Tibial artery (tissue), 4 donors: ENCODE measurements around the gene MARCHF6.
"Not testable (repeated sequence)": the region's sequence is repeated elsewhere in the genome, so short reads cannot be mapped to it uniquely, and the experiment has no call there.

Source experiments
- DNase-seq, 2 donors: peaks; one replicate each; pipeline ENCODE4 v3.0.0-alpha.2; 2019
- H3K27ac ChIP-seq, 2 donors: fragments of 200-600 bp; sonication (generic) in 1 of 2; 1 replicate in 1 of 2; 2 replicates in 1 of 2; pipeline ENCODE4 v1.5.1; 2018 to 2019; ENCODE audit warnings: mild to moderate bottlenecking in 1 of 2
- H3K27me3 ChIP-seq, 2 donors: fragments of 200-600 bp; sonication (generic) in 1 of 2; one replicate each; pipeline versions ENCODE4 v1.5.1 to v1.6.0; 2016 to 2019
- H3K36me3 ChIP-seq, 3 donors: fragments of 200-600 bp; sonication (generic) in 2 of 3; one replicate each; pipeline ENCODE4 v1.5.1; 2016 to 2019; ENCODE audit warnings: mild to moderate bottlenecking in 2 of 3
- H3K4me1 ChIP-seq, 4 donors: fragments of 200-600 bp; sonication (generic) in 2 of 4; 1 replicate in 3 of 4; 2 replicates in 1 of 4; pipeline ENCODE4 v1.5.1; 2016 to 2019
- H3K4me3 ChIP-seq, 2 donors: fragments of 200-600 bp; sonication (generic) in 1 of 2; 1 replicate in 1 of 2; 2 replicates in 1 of 2; pipeline ENCODE4 v1.5.1; 2018 to 2019; ENCODE audit warnings: mild to moderate bottlenecking in 2 of 2
- H3K9me3 ChIP-seq, 3 donors: fragments of 200-600 bp; sonication (generic) in 1 of 3; one replicate each; pipeline ENCODE4 v1.5.1; 2016 to 2019
- intact Hi-C: fragments of 100-400 bp; cut with DNase I; formaldehyde crosslinking; loops from one replicate; pipeline ENCODE4 v1.15.0; 2023; ENCODE audit warnings: low total_unique reads
- TF ChIP-seq, protein P1 (sequence below), 2 experiments: fragments of 200-600 bp in 1 of 2; fragments of 450-650 bp in 1 of 2; IDR thresholded peaks; one replicate each; pipeline ENCODE4 v1.5.1; 2017 to 2019; ENCODE audit warnings: antibody characterized with exemption in 2 of 2, mild to moderate bottlenecking in 1 of 2, moderate library complexity in 1 of 2

The MARCHF6 gene

DNA sequence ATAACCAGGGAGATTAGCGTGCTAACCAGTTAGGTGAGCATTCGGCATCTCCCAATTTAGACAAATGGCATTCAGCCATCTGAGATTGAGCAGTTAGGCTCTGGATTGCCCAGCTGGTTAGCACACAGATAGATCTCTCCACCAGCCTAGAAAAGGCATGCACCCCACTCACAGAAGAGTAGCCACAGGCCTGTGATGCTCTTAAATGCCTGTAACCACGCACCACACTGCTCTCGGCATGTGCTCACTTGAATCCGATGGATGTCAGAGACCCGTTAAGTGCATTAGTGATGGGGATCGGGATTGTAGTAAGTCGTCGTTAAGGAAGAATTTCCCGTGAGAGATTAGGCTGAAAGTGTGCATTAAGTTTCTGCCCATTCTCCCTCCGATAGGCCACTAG is 23.0 kb downstream of the MARCHF6 start:
- no peak overlapping the region for H3K4me3 ChIP-seq
- TF ChIP-seq, protein P1, sequence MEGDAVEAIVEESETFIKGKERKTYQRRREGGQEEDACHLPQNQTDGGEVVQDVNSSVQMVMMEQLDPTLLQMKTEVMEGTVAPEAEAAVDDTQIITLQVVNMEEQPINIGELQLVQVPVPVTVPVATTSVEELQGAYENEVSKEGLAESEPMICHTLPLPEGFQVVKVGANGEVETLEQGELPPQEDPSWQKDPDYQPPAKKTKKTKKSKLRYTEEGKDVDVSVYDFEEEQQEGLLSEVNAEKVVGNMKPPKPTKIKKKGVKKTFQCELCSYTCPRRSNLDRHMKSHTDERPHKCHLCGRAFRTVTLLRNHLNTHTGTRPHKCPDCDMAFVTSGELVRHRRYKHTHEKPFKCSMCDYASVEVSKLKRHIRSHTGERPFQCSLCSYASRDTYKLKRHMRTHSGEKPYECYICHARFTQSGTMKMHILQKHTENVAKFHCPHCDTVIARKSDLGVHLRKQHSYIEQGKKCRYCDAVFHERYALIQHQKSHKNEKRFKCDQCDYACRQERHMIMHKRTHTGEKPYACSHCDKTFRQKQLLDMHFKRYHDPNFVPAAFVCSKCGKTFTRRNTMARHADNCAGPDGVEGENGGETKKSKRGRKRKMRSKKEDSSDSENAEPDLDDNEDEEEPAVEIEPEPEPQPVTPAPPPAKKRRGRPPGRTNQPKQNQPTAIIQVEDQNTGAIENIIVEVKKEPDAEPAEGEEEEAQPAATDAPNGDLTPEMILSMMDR (IDR thresholded peaks at IDR 0.05) = no peak
- H3K9me3 ChIP-seq = no peaks in the 10 kb centered on the region
- DNase-seq = no peak
- H3K36me3 ChIP-seq = peaks cover 0 to 15% (median 6%) of the 10 kb centered on the region in 3 donors
- H3K4me1 ChIP-seq = peaks cover 0 to 69% (median 26%) of the 10 kb centered on the region in 4 donors
- no peaks in the 10 kb centered on the region for H3K27me3 ChIP-seq
- no peak overlapping the region for H3K27ac ChIP-seq
- intact Hi-C loops = no loop called here

DNA sequence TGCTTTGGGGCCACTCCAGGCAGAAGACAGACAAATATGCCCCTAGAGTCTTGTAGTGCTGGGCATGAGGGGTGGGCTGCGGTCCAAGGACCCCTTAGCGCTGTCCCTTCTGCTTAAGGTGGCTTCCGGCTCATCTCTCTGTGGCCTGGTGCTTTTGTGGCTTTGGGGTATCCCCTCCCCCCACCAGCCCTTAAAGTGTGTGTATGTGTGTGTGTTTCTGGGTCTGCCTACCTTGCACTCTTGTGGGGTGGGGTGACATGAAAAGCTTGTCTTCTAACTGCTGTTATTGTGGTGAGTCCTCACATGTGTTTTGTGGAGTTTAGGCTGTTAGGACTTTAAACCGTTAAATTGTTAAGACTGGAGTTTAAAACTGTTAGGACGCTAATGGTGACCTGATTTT is 23.6 kb downstream of the MARCHF6 start:
- no peak for DNase-seq
- Histone ChIP-seq H3K36me3 (peaks cover 2 to 20% (median 8%) of the 10 kb centered on the region in 3 donors), H3K27ac (no peak overlapping the region), H3K4me3 (no peak overlapping the region), H3K9me3 (no peaks in the 10 kb centered on the region), H3K27me3 (no peaks in the 10 kb centered on the region), H3K4me1 (peaks cover 0 to 63% (median 26%) of the 10 kb centered on the region in 4 donors)
- intact Hi-C loops = no loop called here
- TF ChIP-seq, protein P1 (IDR thresholded peaks at IDR 0.05) = no peak

DNA sequence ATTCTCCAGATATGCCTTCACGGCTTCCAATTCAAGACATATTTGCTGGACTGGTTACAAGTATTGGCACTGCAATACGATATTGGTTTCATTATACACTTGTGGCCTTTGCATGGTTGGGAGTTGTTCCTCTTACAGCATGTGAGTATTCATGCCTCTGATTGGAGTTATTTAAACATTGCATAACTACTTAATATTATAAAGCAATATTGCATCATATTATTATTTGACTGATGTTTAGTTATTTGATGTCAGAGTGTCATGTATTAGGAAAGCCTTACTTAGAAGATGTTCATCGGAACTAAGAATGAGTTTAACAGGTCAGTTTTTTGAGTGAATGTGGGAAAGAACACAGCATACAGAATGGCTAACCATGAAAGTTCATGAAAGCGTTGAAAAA is 28.3 kb downstream of the MARCHF6 start:
- peaks cover 10 to 27% (median 15%) of the 10 kb centered on the region in 3 donors for H3K36me3 ChIP-seq
- no peak for DNase-seq
- H3K4me3 ChIP-seq = no peak overlapping the region
- H3K4me1 ChIP-seq = peaks cover 0 to 19% (median 8%) of the 10 kb centered on the region in 4 donors
- no peak overlapping the region for H3K27ac ChIP-seq
- intact Hi-C loops = no loop called here
- H3K27me3 ChIP-seq = no peaks in the 10 kb centered on the region
- TF ChIP-seq, protein P1 (IDR thresholded peaks at IDR 0.05) = no peak
- H3K9me3 ChIP-seq = no peaks in the 10 kb centered on the region

DNA sequence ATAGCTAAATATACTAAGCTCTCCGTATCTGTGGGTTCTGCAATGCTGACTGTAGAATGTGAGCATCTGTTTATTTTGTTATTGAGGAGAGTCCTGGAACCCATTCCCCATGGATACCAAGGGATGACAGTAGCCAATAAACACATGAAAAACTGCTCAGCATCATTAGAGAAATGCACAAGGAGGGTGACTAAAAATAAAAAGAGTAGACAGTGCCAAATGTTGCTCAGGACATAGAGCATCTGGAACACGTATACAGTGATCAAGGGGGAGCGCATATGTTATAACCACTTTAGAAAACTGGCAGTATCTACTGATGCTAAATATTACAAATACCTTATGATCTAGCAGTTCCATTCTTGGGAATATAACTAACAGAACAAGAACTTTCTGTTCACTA is 31.0 kb downstream of the MARCHF6 start:
- H3K4me3 ChIP-seq = no peak overlapping the region
- DNase-seq = no peak
- TF ChIP-seq, protein P1 (IDR thresholded peaks at IDR 0.05) = no peak
- no peaks in the 10 kb centered on the region for H3K4me1 ChIP-seq
- peaks cover 17 to 38% (median 20%) of the 10 kb centered on the region in 3 donors for H3K36me3 ChIP-seq
- intact Hi-C loops = no loop called here
- no peaks in the 10 kb centered on the region for H3K27me3 ChIP-seq
- H3K27ac ChIP-seq = no peak overlapping the region
- H3K9me3 ChIP-seq = no peaks in the 10 kb centered on the region

DNA sequence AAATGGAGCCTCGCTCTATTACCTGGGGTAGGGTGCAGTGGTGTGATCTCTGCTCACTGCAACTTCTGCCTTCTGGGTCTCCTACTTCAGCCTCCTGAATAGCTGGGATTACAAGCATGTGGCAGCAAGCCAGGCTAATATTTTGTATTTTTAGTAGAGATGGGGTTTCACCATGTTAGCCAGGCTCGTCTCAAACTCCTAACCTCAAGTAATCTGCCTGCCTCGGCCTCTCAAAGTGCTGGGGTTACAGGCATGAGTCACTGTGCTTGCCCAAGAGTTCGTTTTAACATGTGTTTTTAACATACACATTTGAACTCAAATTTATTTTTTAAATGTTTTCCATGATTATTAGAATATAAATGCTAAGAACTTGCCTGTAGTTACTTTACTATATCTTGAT is 34.2 kb downstream of the MARCHF6 start:
- Histone ChIP-seq H3K27ac (no peak overlapping the region), H3K9me3 (no peaks in the 10 kb centered on the region), H3K4me3 (no peak overlapping the region), H3K27me3 (no peaks in the 10 kb centered on the region), H3K36me3 (peaks cover 25 to 59% (median 41%) of the 10 kb centered on the region in 3 donors), H3K4me1 (no peaks in the 10 kb centered on the region)
- TF ChIP-seq, protein P1 (IDR thresholded peaks at IDR 0.05) = no peak
- no peak for DNase-seq
- intact Hi-C loops = no loop called here

DNA sequence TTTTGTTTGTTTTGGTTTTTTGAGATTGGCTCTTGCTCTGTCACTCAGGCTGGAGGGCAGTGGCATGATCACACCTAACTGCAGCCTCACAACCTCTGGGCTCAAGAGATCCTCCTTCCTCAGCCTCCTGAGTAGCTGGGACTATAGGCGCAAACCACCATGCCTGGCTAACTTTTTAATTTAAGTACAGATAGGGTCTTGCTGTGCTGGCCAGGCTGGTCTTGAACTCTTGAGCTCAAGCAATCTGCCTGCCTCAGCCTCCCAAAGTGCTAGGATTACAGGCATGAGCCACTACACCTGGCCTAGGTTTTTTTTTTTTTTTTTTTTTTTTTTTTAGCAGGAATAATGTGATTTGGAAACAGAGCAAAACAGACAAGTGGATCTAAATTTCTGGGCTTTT is 37.6 kb downstream of the MARCHF6 start:
- DNase-seq = no peak
- no peaks in the 10 kb centered on the region for H3K9me3 ChIP-seq
- H3K4me1 ChIP-seq = no peaks in the 10 kb centered on the region
- no peak overlapping the region for H3K27ac ChIP-seq
- intact Hi-C loops = no loop called here
- no peaks in the 10 kb centered on the region for H3K27me3 ChIP-seq
- H3K4me3 ChIP-seq = no peak overlapping the region
- H3K36me3 ChIP-seq = peaks cover 52 to 84% (median 64%) of the 10 kb centered on the region in 3 donors
- TF ChIP-seq, protein P1 (IDR thresholded peaks at IDR 0.05) = no peak

DNA sequence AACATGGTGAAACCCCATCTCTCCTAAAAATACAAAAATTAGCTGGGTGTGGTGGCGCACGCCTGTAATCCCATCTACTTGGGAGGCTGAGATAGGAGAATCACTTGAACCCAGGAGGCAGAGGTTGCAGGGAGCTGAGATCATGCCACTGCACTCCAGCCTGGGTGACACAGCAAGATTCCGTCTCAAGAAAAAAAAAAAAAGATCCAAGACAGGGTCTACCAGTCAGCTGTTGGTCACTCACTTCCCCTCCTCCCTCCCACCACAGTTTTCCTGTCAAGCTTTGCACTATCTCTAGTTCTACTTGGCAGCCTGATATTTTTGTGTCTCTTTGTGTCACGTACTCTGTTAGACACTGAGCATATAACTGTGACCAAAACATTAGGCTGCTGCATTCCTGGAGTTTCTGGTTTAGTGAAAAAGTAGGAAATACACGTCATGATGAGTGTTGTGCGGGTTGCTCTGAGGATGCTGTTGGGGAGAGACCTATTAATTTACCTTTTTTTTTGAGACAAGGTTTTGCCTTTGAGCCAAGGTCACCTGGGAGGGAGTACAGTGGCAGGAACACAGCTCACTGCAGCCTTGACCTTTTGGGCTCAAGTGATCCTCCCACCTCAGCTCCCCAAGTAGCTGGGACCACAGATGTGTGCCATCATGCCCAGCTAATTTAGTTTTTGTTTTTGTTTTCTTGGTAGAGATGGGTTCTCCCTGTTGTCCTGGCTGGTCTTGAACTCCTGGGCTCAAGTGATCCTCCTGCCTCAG is 39.3 kb downstream of the MARCHF6 start:
- intact Hi-C loops, H3K27ac ChIP-seq: not testable (repeated sequence)

More for the DNA sequence above, 39.3 kb downstream of the MARCHF6 start:
- not testable (repeated sequence) for H3K27me3 ChIP-seq, H3K4me1 ChIP-seq, H3K9me3 ChIP-seq, DNase-seq, H3K4me3 ChIP-seq
- peaks cover 56 to 85% (median 64%) of the 10 kb centered on the region in 3 donors for H3K36me3 ChIP-seq
